ENCODE measurements around the gene FBXW5.

Gene FBXW5

DNA sequence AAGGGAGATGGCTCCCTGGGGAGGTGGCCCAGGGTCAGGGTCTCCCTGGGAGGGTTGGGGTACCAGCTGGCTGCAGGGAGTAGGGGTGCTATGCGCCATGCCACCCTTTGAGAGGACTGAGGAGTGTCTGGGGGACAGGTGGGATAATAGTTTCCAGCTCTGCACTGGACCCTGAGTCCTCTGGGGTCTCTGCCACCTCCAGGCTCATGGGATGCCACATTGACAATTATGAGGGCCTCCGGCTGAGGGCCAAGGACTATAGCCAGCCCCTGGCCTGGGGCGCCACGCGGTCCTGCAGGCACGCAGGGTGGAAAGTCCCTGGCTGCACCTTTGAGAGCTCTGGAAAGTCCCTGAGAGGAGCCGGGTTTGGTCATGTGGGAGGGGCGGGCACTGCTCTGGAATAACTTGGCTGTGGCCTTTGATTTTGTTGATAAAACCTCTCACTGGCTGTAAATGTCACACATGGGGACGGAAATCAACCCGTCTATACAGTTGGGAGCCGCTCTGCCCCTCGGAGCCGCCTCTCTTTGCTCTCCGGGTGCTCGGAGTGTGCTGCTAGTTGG lies 42.2 kb downstream of the FBXW5 start:
- DNase-seq = no peak

DNA sequence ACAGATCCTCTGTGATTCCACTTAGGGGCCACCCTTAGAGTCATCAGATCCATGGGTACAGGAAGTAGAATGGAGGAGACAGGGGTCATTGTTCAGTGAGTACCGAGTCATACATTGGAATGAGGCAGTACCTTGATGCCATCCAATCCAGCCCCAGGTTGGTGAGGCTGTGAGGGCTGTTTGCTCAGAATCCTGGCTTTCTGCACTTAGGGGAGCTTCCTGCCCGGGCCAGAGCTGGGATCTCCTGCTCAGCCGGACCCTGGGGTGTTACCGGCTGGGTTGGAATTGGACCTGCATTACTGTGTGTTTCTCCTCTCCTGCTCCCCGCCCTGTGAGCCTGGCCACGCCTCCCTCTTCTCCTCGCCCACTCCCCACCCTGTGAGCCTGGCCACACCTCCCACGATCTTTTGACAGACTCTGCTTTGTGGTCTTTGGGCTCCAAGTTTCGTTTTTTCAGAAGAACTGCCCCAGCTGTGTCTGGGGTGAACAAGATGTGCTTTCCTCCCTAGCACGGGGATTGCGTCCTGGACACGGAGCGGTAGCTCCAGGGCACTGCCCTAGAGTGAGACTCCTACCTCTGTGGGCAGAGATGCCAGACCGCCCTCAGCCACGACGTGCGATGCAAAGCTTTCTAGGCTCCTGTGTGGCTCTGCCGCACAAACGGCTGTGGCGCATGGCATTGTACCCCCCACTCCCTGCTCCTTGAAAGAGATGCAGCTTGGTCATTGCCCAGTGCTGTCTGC lies 42.9 kb downstream of the FBXW5 start:
- DNase-seq = no peak

DNA sequence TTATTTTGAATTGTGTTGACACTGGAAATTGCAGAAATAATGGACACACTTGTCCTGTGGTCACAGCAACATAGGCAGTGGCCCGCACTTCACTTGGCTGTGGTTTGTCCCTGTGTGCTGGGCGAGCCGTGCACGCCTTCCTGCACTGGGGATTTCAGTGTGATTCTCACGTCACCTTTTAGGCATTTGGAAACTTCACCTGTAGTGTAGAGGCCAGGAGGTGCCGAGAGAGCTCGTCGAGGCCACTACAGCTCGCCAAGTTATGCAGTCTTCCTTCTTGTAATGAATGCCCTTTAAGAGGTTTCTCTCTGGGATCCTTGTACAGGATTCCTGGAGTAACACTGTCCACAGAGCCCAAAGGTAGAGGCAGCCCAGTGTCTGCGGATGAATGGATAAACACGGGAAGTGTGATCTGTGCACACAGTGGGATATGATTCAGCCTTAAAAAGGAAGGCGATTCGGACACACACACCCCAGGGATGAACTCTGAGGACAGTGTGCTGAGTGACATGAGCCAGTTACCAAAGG lies 43.5 kb downstream of the FBXW5 start:
- DNase-seq = no peak

DNA sequence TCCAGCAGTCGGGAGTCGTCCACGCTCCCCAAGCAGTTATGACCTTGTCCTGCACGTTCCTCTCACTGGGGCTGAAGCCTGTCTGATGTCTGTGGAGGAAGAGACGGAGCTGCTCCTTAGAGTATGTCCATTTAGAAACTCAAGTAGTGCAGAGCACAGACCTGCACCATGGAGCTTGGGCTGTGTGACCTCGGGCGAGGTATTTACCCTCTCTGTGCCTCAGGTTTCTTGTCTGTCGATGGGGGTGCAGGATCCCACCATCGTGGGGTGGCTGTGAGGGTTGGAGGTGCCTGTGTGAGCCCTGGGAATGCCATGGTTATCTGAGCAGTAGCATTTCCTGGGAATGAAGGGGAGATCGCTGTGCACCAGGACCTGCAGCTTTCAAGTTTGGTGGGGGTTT lies 44.0 kb downstream of the FBXW5 start:
- no peak for DNase-seq

GRCh38 chr9:136899196-136899595 lies 45.3 kb downstream of the FBXW5 start:
- DNase-seq = no peak

DNA sequence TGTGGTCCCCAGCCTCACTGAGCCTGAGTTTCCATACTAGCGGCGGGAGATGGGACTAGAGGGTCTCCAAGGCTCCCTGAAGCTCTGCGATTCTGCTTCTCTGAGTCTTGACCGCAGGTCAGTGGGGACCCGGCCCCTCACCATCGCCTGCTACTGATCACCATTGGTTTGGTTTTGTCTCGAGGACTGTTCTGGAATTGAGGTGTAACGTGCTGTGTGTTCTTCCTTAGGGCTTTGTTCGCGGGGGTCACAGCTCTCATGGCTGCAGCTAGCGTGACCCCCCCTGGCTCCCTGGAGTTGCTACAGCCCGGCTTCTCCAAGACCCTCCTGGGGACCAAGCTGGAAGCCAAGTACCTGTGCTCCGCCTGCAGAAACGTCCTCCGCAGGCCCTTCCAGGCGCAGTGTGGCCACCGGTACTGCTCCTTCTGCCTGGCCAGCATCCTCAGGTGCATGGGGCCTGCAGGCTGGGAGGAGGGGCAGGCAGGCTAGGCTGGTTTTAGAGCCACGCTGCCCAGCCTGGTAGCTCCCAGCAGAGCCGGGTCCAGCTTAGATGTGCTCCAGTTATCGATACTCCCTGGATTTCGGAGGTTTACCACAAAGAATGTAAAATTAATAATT lies 45.9 kb downstream of the FBXW5 start:
- DNase-seq = no peak

DNA sequence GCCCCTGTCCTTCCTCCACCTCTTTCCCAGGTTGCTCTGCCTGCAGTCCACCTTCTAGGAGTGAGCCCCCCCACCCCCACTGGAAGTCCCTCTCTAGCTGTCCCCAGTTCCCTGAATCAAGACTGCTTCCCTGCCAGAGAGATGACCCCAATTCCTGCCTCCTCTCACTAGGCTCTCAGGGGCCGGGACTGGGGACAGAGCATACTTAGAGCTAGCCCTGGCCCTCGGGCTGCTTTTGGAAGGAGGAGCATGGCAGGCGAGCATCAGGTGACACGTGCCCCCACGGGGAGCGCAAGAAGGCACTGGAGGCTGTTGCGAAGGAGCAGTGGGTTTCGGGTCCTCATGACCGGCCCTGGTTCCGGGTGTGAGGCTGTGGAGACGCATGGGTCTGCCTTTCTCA lies 48.5 kb downstream of the FBXW5 start:
- no peak for DNase-seq

DNA sequence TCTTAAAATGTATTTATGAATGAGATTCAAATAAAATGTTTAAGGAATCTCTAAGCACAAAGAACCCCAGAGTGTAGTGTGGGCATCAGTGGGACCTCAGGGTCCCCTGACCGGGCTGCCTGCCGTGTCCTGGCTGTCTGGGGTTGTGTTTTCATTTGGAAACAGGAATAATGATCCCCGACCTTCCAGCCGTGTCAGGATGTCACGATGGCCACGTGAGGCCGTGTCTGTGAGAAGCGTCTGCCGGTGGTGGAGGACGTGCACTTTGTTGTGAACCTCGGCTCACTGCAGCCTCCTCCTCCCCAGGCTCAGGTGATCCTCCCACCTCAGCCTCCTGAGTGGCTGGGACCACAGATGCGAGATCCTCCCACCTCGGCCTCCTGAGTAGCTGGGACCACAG lies 53.9 kb downstream of the FBXW5 start:
- DNase-seq = no peak

Data from NCI-H526 (cell line).